ENCODE measurements around the gene EPHA4. TPM values are rescaled to one million over a fixed set of nuclear protein-coding genes. Genes with fewer than 3 reads are reported as not detected.

EPHA4 gene
- total and polyA plus RNA-seq, 4 donors = 0.43 to 2.3 (median 1.1) TPM

GRCh38 chr2:221446140-221446539 is 126.0 kb downstream of the EPHA4 start:
- H3K27ac ChIP-seq (ENCODE audit: low read depth in 1 of 2, low read length in 2 of 2) = no peak overlapping the region
- DNase-seq (ENCODE audit: low spot score) = no peak
- no peak overlapping the region for H3K4me3 ChIP-seq (ENCODE audit: low read depth in 1 of 3, low read length in 3 of 3)
- no peak overlapping the region for H3K9ac ChIP-seq (ENCODE audit: low read depth in 1 of 2, low read length in 2 of 2)
- peaks cover 0 to 4% (median 0%) of the 10 kb centered on the region in 4 donors for H3K36me3 ChIP-seq (ENCODE audit: control insufficient read depth in 4 of 4, insufficient read depth in 3 of 4, low read depth in 1 of 4, low read length in 3 of 4)
- no peaks in the 10 kb centered on the region for H3K9me3 ChIP-seq (ENCODE audit: control insufficient read depth in 4 of 4, low read length in 3 of 4)
- H3K27me3 ChIP-seq (ENCODE audit: control insufficient read depth in 4 of 4, insufficient read depth in 4 of 4, low read length in 3 of 4) = no peaks in the 10 kb centered on the region
- H3K4me1 ChIP-seq (ENCODE audit: control insufficient read depth in 4 of 4, insufficient read depth in 4 of 4, low read length in 3 of 4) = no peaks in the 10 kb centered on the region
- TF ChIP-seq TAF1 (conservative IDR thresholded peaks at IDR 0.05) (no peak), FOXA2 (IDR thresholded peaks at IDR 0.05) (no peak), REST (IDR thresholded peaks at IDR 0.05) (no peak), ATF3 (IDR thresholded peaks at IDR 0.05) (no peak), HNF4A (conservative IDR thresholded peaks at IDR 0.05) (no peak), NR2F2 (IDR thresholded peaks at IDR 0.05) (no peak), RXRA (IDR thresholded peaks at IDR 0.05) (no peak), GABPA (IDR thresholded peaks at IDR 0.05 in 1 of 2, conservative IDR thresholded peaks at IDR 0.05 in 1 of 2) (no peak), HNF4G (IDR thresholded peaks at IDR 0.05) (no peak)
- TF ChIP-seq, protein P1, sequence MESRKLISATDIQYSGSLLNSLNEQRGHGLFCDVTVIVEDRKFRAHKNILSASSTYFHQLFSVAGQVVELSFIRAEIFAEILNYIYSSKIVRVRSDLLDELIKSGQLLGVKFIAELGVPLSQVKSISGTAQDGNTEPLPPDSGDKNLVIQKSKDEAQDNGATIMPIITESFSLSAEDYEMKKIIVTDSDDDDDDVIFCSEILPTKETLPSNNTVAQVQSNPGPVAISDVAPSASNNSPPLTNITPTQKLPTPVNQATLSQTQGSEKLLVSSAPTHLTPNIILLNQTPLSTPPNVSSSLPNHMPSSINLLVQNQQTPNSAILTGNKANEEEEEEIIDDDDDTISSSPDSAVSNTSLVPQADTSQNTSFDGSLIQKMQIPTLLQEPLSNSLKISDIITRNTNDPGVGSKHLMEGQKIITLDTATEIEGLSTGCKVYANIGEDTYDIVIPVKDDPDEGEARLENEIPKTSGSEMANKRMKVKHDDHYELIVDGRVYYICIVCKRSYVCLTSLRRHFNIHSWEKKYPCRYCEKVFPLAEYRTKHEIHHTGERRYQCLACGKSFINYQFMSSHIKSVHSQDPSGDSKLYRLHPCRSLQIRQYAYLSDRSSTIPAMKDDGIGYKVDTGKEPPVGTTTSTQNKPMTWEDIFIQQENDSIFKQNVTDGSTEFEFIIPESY (IDR thresholded peaks at IDR 0.05) = no peak
- 95% methylated on average over 2 of the region's 2 CpGs for WGBS

DNA sequence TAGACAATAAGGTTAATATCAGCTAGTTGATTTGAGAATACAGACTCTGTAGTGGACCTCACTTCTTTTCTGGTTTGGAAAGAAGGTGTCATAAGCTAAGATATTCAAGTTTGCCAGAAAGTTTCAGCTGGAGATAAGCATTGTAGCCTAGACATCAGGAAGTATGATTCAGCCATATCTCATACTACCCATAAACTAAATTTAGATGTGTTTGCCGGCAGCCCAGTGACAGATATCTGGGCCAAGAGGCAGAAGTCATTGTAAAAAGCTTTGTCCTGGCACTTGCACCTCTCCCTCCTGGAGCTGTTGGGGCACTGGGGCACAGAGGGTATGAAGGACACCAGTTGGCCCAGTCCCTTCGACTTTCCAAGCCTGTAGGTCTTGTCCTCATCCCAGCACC is 128.0 kb downstream of the EPHA4 start:
- 53% methylated on average over 2 of the region's 2 CpGs for WGBS
- Histone ChIP-seq H3K27me3 (ENCODE audit: control insufficient read depth in 4 of 4, insufficient read depth in 4 of 4, low read length in 3 of 4) (no peaks in the 10 kb centered on the region), H3K9ac (ENCODE audit: low read depth in 1 of 2, low read length in 2 of 2) (no peak overlapping the region), H3K4me1 (ENCODE audit: control insufficient read depth in 4 of 4, insufficient read depth in 4 of 4, low read length in 3 of 4) (no peaks in the 10 kb centered on the region), H3K27ac (ENCODE audit: low read depth in 1 of 2, low read length in 2 of 2) (no peak overlapping the region), H3K4me3 (ENCODE audit: low read depth in 1 of 3, low read length in 3 of 3) (no peak overlapping the region), H3K36me3 (ENCODE audit: control insufficient read depth in 4 of 4, insufficient read depth in 3 of 4, low read depth in 1 of 4, low read length in 3 of 4) (peaks cover 0 to 4% (median 0%) of the 10 kb centered on the region in 4 donors), H3K9me3 (ENCODE audit: control insufficient read depth in 4 of 4, low read length in 3 of 4) (no peaks in the 10 kb centered on the region)
- no peak for DNase-seq (ENCODE audit: low spot score)
- TF ChIP-seq HNF4G (IDR thresholded peaks at IDR 0.05) (no peak), REST (IDR thresholded peaks at IDR 0.05) (no peak), GABPA (IDR thresholded peaks at IDR 0.05 in 1 of 2, conservative IDR thresholded peaks at IDR 0.05 in 1 of 2) (no peak)

All from liver (tissue), 9 donors.